ENCODE measurements around the gene ATG101. TPM values are rescaled to one million over a fixed set of nuclear protein-coding genes. Genes with fewer than 3 reads are reported as not detected.

Gene ATG101
- total and polyA plus RNA-seq, 9 of the 15 experiments (the other 6 are each of a cell fraction or from before 2014, with no cell fraction given) = 2.9 to 52.4 (median 29.7) TPM

DNA sequence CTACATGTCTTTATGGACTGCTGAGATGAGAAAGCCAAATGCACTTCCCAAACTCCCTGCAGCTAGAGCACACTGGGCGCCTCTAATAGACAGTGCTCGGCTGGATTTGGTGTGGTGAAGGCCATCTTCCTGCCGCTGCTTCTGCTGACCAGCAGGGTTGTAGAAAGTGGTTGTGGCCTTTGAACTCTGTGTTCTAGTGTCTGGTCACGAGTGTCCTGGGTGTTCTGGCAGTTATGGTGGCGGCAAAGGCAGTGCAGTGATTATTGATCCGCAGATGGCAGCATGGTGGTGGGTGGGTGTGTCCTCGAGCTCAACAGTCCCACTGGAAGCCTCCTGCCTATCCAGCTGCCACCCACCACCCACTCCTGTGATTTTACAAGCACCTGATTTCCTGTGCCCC is 53.1 kb downstream of the ATG101 start (continued):
- TF ChIP-seq DEAF1 (CRISPR knock-in tag; IDR thresholded peaks at IDR 0.05) (no peak), SLC30A9 (CRISPR knock-in tag; IDR thresholded peaks at IDR 0.05) (no peak), ZNF830 (CRISPR knock-in tag; IDR thresholded peaks at IDR 0.05) (no peak), PHTF2 (CRISPR knock-in tag; IDR thresholded peaks at IDR 0.05) (no peak)

GRCh38 chr12:52123487-52124186 is 53.9 kb downstream of the ATG101 start:
- in situ Hi-C loops (cut with MboI) = loop anchor here (5.0 kb wide), 1 partner anchor 96 kb away; no protein-coding TSS in a partner anchor
- H4K20me1 ChIP-seq (replicated peaks; ENCODE audit: control insufficient read depth, insufficient read depth, low read length) = no peaks in the 10 kb centered on the region; the same call in 1 of the 2 replicates
- peaks cover 2% of the 10 kb centered on the region for H3K9me1 ChIP-seq (ENCODE audit: control insufficient read depth, insufficient read depth, low read length)
- no peak for TF ChIP-seq NR3C1 (CRISPR knock-in tag; IDR thresholded peaks at IDR 0.05)
- TF ChIP-seq, protein P1, sequence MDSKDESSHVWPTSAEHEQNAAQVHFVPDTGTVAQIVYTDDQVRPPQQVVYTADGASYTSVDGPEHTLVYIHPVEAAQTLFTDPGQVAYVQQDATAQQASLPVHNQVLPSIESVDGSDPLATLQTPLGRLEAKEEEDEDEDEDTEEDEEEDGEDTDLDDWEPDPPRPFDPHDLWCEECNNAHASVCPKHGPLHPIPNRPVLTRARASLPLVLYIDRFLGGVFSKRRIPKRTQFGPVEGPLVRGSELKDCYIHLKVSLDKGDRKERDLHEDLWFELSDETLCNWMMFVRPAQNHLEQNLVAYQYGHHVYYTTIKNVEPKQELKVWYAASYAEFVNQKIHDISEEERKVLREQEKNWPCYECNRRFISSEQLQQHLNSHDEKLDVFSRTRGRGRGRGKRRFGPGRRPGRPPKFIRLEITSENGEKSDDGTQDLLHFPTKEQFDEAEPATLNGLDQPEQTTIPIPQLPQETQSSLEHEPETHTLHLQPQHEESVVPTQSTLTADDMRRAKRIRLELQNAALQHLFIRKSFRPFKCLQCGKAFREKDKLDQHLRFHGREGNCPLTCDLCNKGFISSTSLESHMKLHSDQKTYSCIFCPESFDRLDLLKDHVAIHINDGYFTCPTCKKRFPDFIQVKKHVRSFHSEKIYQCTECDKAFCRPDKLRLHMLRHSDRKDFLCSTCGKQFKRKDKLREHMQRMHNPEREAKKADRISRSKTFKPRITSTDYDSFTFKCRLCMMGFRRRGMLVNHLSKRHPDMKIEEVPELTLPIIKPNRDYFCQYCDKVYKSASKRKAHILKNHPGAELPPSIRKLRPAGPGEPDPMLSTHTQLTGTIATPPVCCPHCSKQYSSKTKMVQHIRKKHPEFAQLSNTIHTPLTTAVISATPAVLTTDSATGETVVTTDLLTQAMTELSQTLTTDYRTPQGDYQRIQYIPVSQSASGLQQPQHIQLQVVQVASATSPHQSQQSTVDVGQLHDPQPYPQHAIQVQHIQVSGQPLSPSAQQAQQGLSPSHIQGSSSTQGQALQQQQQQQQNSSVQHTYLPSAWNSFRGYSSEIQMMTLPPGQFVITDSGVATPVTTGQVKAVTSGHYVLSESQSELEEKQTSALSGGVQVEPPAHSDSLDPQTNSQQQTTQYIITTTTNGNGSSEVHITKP (IDR thresholded peaks at IDR 0.05; ENCODE audit: partially characterized antibody) = peak; percentile 54
- peak; percentile 86; the same call in 1 of the 2 replicates for TF ChIP-seq MYNN (IDR thresholded peaks at IDR 0.05)
- no peak; the same call in 1 of the 2 replicates for TF ChIP-seq MYNN (CRISPR knock-in tag; IDR thresholded peaks at IDR 0.05)
- no peak for FAIRE-seq
- no peak overlapping the region for H3K4me2 ChIP-seq (ENCODE audit: insufficient read depth, low read length)
- no peaks in the 10 kb centered on the region for H3K79me2 ChIP-seq (ENCODE audit: control insufficient read depth, insufficient read depth, low read length)
- peak in 1 of 4 experiments; percentile 5 for DNase-seq (ENCODE audit: extremely low read depth in 1 of 4, low spot score in 3 of 4)
- no peaks in the 10 kb centered on the region for H3K36me3 ChIP-seq (ENCODE audit: control insufficient read depth, insufficient read depth, low read length)
- no peak overlapping the region for H3K27ac ChIP-seq (ENCODE audit: extremely low read depth, low read depth, low read length)
- no TSS peak for BruUV-seq (replicated peaks)
- H3K9me3 ChIP-seq (replicated peaks; ENCODE audit: control insufficient read depth, insufficient read depth, low read depth, low read length) = no peaks in the 10 kb centered on the region
- WGBS (ENCODE audit: insufficient coverage, low coverage, missing lambda C conversion rate) = 7% methylated on average over 7 of the region's 8 CpGs
- H2AFZ ChIP-seq (ENCODE audit: low read depth, low read length) = no peak overlapping the region
- POLR2A ChIA-PET = interaction anchor here (0.6 kb wide), 2 partner anchors 22 to 35 kb away, joined by 3 to 5 read pairs; no protein-coding TSS in a partner anchor
- intact Hi-C loops (cut with micrococcal nuclease) = loop anchor here (5.0 kb wide), 1 partner anchor 41 kb away; no protein-coding TSS in a partner anchor
- peaks cover 14% of the 10 kb centered on the region in 2 experiments; a peak in 3 of 5 replicates for H3K4me1 ChIP-seq (replicated peaks in 1 of 2; ENCODE audit: control insufficient read depth in 2 of 2, insufficient read depth in 2 of 2, low read length in 2 of 2)
- H3K9ac ChIP-seq (ENCODE audit: insufficient read depth in 1 of 2, low read depth in 2 of 2, low read length in 2 of 2) = no peak overlapping the region
- H3K27me3 ChIP-seq (ENCODE audit: control insufficient read depth in 2 of 2, insufficient read depth in 2 of 2, low read length in 2 of 2) = peaks cover 26 to 59% of the 10 kb centered on the region in 2 experiments; a peak in 4 of 5 replicates
- no peak overlapping the region for H3K4me3 ChIP-seq
- CTCF ChIA-PET (ENCODE audit: low intra/inter-chr PET ratio) = interaction anchor here (3.2 kb wide), 1 partner anchor 98 kb away, joined by 32 read pairs; no protein-coding TSS in a partner anchor
- ATAC-seq = no peak

Data from K562 (cell line).